Vagina (tissue), 2 donors: ENCODE data around the gene SUGCT. TPM values are rescaled to one million over a fixed set of nuclear protein-coding genes. Genes with fewer than 3 reads are reported as not detected.
"Not testable (repeated sequence)": the region's sequence is repeated elsewhere in the genome, so short reads cannot be mapped to it uniquely, and the experiment has no call there.

Source experiments
- DNase-seq, 2 donors: peaks; one replicate each; pipeline ENCODE4 v3.0.0-alpha.2; 2017; ENCODE audit errors: extremely low spot score in 2 of 2
- H3K27ac ChIP-seq: fragments of 200-600 bp; sonication (generic); one replicate; pipeline ENCODE4 v1.5.1; 2019
- H3K27me3 ChIP-seq: fragments of 200-600 bp; sonication (generic); one replicate; pipeline ENCODE4 v1.5.1; 2019
- H3K36me3 ChIP-seq, 2 donors: fragments of 200-600 bp; sonication (generic); one replicate each; pipeline ENCODE4 v1.5.1; 2017 to 2019
- H3K4me1 ChIP-seq: fragments of 200-600 bp; sonication (generic); one replicate; pipeline ENCODE4 v1.5.1; 2019
- H3K4me3 ChIP-seq, 2 donors: fragments of 200-600 bp; sonication (generic); 1 replicate in 1 of 2; 2 replicates in 1 of 2; pipeline ENCODE4 v1.5.1; 2016 to 2019
- H3K9me3 ChIP-seq: fragments of 200-600 bp; sonication (generic); one replicate; pipeline ENCODE4 v1.5.1; 2019
- POLR2A ChIP-seq, 2 donors: fragments of 450-650 bp; IDR thresholded peaks; one replicate each; pipeline ENCODE4 v1.6.1; 2017; ENCODE audit warnings: antibody characterized with exemption in 2 of 2, mild to moderate bottlenecking in 2 of 2, moderate library complexity in 2 of 2
- POLR2AphosphoS5 ChIP-seq, 2 donors: sonication (generic); formaldehyde crosslinking; IDR thresholded peaks; one replicate each; pipeline ENCODE4 v1.9.0; 2017; ENCODE audit warnings: antibody characterized with exemption in 2 of 2, mild to moderate bottlenecking in 2 of 2, low read depth in 1 of 2; ENCODE audit not compliant: insufficient read depth in 1 of 2
- intact Hi-C: fragments of 100-400 bp; cut with DNase I; formaldehyde crosslinking; loops from one replicate; pipeline ENCODE4 v1.15.1; 2023
- total RNA-seq: library from RNA; depleted of rRNA; stranded (reverse); fragments of >200 nt; gene quantifications from one replicate; pipeline ENCODE4 v1.2.3, GENCODE V29; 2016
- TF ChIP-seq, protein P1 (sequence below), 3 experiments: fragments of 450-650 bp in 2 of 3; fragments of 200-600 bp in 1 of 3; sonication (generic) in 1 of 3; IDR thresholded peaks; one replicate each; pipeline ENCODE4 v1.5.1; 2017 to 2019; ENCODE audit warnings: antibody characterized with exemption in 3 of 3, mild to moderate bottlenecking in 2 of 3, moderate library complexity in 2 of 3

SUGCT gene
- total RNA-seq, 1 donor from 2014 or later: 2.2 TPM

DNA sequence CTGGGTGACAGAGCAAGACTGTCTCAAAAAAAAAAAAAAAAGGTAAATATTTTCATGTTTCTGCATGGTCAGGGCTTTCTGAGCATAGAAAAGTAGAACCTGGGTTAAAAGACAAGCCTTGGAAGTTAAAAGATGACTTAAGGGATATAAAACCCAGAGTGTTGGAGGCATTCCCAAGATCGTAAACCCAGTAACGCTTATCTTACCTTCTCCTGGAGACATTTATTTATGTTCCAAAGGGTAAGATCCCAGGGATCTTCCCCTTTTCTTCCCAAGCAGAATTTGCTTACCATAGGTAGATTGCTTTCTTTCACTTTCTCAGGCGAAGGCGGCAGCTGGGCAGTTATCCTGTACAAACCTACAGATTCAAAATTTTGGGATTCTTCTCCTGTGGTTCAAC, 22.2 kb downstream of the SUGCT start:
- H3K36me3 ChIP-seq: no peaks in the 10 kb centered on the region
- DNase-seq: no peak
- no peak overlapping the region for H3K4me3 ChIP-seq
- no peak overlapping the region for H3K27ac ChIP-seq
- intact Hi-C loops: no loop called here
- no peaks in the 10 kb centered on the region for H3K9me3 ChIP-seq
- H3K4me1 ChIP-seq: no peaks in the 10 kb centered on the region
- TF ChIP-seq, protein P1, sequence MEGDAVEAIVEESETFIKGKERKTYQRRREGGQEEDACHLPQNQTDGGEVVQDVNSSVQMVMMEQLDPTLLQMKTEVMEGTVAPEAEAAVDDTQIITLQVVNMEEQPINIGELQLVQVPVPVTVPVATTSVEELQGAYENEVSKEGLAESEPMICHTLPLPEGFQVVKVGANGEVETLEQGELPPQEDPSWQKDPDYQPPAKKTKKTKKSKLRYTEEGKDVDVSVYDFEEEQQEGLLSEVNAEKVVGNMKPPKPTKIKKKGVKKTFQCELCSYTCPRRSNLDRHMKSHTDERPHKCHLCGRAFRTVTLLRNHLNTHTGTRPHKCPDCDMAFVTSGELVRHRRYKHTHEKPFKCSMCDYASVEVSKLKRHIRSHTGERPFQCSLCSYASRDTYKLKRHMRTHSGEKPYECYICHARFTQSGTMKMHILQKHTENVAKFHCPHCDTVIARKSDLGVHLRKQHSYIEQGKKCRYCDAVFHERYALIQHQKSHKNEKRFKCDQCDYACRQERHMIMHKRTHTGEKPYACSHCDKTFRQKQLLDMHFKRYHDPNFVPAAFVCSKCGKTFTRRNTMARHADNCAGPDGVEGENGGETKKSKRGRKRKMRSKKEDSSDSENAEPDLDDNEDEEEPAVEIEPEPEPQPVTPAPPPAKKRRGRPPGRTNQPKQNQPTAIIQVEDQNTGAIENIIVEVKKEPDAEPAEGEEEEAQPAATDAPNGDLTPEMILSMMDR (IDR thresholded peaks at IDR 0.05): no peak
- TF ChIP-seq POLR2AphosphoS5 (IDR thresholded peaks at IDR 0.05; ENCODE audit: insufficient read depth in 1 of 2, low read depth in 1 of 2) (no peak), POLR2A (IDR thresholded peaks at IDR 0.05) (no peak)
- no peaks in the 10 kb centered on the region for H3K27me3 ChIP-seq

DNA sequence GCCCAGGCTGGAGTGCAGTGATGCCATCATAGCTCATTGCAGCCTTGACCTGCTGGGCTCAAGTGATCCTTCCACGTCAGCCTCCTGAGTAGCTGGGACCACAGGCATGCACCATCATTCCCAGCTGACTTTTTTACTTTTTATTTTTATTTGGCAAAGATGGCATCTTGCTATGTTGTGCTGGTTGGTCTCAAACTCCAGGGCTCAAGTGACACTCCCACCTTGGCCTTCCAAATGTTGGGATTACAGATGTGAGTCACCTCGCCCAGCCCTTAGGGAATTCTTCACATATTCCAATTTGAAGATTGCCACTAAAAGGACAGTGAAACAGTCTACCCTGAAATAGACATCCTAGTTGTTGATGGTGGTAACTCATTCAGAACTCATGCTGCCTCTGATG, 27.7 kb downstream of the SUGCT start:
- no peak for DNase-seq
- Histone ChIP-seq H3K9me3 (no peaks in the 10 kb centered on the region), H3K27me3 (no peaks in the 10 kb centered on the region), H3K4me3 (no peak overlapping the region), H3K27ac (no peak overlapping the region), H3K36me3 (no peaks in the 10 kb centered on the region), H3K4me1 (no peaks in the 10 kb centered on the region)
- intact Hi-C loops: no loop called here
- TF ChIP-seq, protein P1 (IDR thresholded peaks at IDR 0.05): no peak
- TF ChIP-seq POLR2A (IDR thresholded peaks at IDR 0.05) (no peak), POLR2AphosphoS5 (IDR thresholded peaks at IDR 0.05; ENCODE audit: insufficient read depth in 1 of 2, low read depth in 1 of 2) (no peak)

DNA sequence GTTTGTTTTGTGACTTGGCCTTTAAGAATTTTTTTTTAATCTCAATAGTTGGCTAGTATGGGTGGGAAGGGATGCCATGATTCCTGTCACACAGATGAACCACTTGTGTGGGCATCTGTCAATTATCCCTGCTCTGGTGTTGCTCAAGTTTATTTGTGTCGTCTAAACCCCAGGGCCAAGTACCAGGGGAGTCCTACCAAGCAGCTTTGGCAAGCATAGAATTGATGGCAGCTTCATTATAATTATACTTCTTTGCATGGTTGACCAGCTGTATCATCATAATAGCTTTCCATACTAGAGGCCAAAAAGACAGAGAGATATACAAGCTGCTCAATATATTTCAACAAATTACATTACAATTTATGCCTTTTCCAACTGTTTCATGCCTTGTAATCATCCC, 30.4 kb downstream of the SUGCT start:
- no peak for DNase-seq
- H3K27me3 ChIP-seq: no peaks in the 10 kb centered on the region
- no peak overlapping the region for H3K27ac ChIP-seq
- no peaks in the 10 kb centered on the region for H3K9me3 ChIP-seq
- H3K4me1 ChIP-seq: no peaks in the 10 kb centered on the region
- intact Hi-C loops: no loop called here
- H3K36me3 ChIP-seq: no peaks in the 10 kb centered on the region
- H3K4me3 ChIP-seq: no peak overlapping the region
- TF ChIP-seq POLR2AphosphoS5 (IDR thresholded peaks at IDR 0.05; ENCODE audit: insufficient read depth in 1 of 2, low read depth in 1 of 2): no peak
- no peak for TF ChIP-seq POLR2A (IDR thresholded peaks at IDR 0.05)
- TF ChIP-seq, protein P1 (IDR thresholded peaks at IDR 0.05): no peak

DNA sequence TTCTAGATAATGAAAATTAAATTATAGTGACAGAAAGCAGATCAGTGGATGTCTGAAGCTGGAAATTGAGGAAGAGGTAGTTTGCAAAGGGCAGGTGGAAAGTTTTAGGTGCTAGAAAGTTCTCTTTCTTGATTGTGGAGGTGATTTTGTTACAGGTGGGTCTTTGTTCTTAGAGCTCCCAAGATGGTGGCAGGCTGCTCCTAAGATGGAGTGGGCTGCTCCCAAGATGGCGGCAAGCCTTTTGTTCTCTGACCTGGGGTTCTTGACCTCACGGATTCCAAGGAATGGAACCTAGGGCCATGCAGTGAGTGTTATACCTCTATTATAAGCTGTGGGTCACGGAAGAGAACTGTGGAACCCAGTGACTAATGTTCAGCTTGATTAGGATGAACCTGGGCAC, 32.5 kb downstream of the SUGCT start:
- TF ChIP-seq POLR2A (IDR thresholded peaks at IDR 0.05): no peak
- no peak for TF ChIP-seq POLR2AphosphoS5 (IDR thresholded peaks at IDR 0.05; ENCODE audit: insufficient read depth in 1 of 2, low read depth in 1 of 2)
- TF ChIP-seq, protein P1 (IDR thresholded peaks at IDR 0.05): no peak
- Histone ChIP-seq H3K9me3 (no peaks in the 10 kb centered on the region), H3K27me3 (no peaks in the 10 kb centered on the region), H3K4me1 (no peaks in the 10 kb centered on the region), H3K4me3 (no peak overlapping the region), H3K36me3 (no peaks in the 10 kb centered on the region), H3K27ac (no peak overlapping the region)
- intact Hi-C loops: no loop called here
- no peak for DNase-seq

DNA sequence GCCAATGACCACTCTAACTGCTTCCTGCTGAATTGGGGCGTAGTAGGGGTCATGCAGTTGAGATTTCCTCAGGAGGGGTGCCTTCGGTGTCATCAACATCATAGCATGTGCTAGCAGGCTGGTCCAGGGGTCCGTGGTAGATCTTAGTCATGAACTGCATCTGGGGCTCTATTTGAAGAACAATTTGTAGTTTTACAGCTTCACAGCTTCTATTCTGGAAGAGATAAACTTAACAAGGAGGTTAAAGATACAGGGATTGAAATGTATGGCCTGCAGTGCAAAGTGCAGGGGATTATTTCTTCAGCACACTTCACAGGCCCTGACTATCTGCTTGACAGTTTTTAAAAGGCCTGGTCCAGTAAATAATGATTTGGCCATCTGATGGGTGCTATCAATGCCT, 33.5 kb downstream of the SUGCT start:
- H3K4me1 ChIP-seq, DNase-seq, H3K27me3 ChIP-seq, H3K27ac ChIP-seq, H3K4me3 ChIP-seq, H3K9me3 ChIP-seq, intact Hi-C loops, H3K36me3 ChIP-seq: not testable (repeated sequence)

DNA sequence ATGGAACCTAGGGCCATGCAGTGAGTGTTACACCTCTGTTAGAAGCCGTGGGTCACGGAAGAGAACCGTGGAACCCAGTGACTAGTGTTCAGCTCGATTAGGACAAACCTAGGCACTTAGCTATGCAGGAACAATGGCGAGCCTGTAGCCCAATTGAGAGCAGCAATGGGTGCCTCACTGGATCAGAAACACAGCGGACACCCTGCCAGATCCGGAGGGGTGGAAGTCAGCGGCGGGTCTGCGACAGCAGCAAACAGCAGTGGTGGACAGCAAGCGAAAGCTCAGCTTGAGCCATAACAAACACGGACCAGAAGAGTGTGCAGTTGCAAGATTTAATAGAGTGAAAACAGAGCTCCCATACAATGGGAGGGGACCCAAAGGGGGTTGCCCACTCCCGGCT, 38.3 kb downstream of the SUGCT start:
- H3K4me1 ChIP-seq, DNase-seq, H3K27me3 ChIP-seq, H3K36me3 ChIP-seq, H3K9me3 ChIP-seq, H3K27ac ChIP-seq, H3K4me3 ChIP-seq, intact Hi-C loops: not testable (repeated sequence)

DNA sequence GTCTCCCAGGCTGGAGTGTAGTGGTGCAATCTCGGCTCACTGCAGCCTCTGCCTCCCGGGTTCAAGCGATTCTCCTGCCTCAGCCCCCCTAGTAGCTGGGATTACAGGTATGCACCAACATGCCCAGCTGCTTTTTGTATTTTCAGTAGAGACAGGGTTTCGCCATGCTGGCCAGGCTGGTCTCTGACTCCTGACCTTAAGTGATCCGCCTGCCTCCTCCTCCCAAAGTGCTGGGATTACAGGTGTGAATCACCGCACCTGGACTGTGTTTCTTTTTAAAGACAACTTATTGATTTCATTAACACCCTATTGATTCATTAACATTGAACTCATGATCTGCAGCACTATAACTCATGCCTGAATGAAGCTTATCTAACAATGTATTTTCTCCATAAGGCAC, 40.5 kb downstream of the SUGCT start:
- intact Hi-C loops, H3K4me1 ChIP-seq, H3K27ac ChIP-seq, H3K9me3 ChIP-seq, DNase-seq, H3K4me3 ChIP-seq, H3K27me3 ChIP-seq, H3K36me3 ChIP-seq: not testable (repeated sequence)
